SK-N-SH (cell line): Measurements from ENCODE around the gene VAMP8.

Experiments
- CHD2 ChIP-seq: fragments of 150-350 bp; IDR thresholded peaks from 2 replicates; pipeline ENCODE4 v1.6.1; 2018; ENCODE audit warnings: low read length; ENCODE audit not compliant: partially characterized antibody
- CTCF ChIP-seq: fragments of 200-600 bp; sonication (generic); IDR thresholded peaks from 2 replicates; pipeline ENCODE4 v1.6.1; 2017; ENCODE audit warnings: antibody characterized with exemption, mild to moderate bottlenecking, moderate library complexity
- EP300 ChIP-seq, 2 experiments: IDR thresholded peaks; 2 replicates each; pipeline versions ENCODE4 v1.4.0 to v1.6.1; 2012; ENCODE audit warnings: borderline replicate concordance in 1 of 2, low read depth in 1 of 2, low read length in 1 of 2
- EZH2phosphoT487 ChIP-seq: fragments of 200-600 bp; sonication (generic); IDR thresholded peaks from 2 replicates; pipeline ENCODE4 v1.6.1; 2017; ENCODE audit warnings: low read depth, mixed run types, mild to moderate bottlenecking, antibody characterized with exemption, moderate library complexity, borderline replicate concordance
- FOSL2 ChIP-seq: IDR thresholded peaks from 2 replicates; pipeline ENCODE4 v1.4.0; 2012; ENCODE audit warnings: low read depth, mild to moderate bottlenecking, moderate library complexity, borderline replicate concordance
- MAX ChIP-seq: IDR thresholded peaks from 2 replicates; pipeline ENCODE4 v1.4.0; 2012; ENCODE audit warnings: low read depth
- NFIC ChIP-seq: IDR thresholded peaks from 2 replicates; pipeline ENCODE4 v1.4.0; 2012; ENCODE audit warnings: borderline replicate concordance
- NRF1 ChIP-seq: IDR thresholded peaks from 2 replicates; pipeline ENCODE4 v1.6.1; 2012; ENCODE audit warnings: low read depth, mild to moderate bottlenecking, low read length
- REST ChIP-seq: IDR thresholded peaks from 2 replicates; pipeline ENCODE4 v1.6.1; 2012; ENCODE audit warnings: mild to moderate bottlenecking, low read depth, low read length, moderate library complexity
- SIN3A ChIP-seq: IDR thresholded peaks from 2 replicates; pipeline ENCODE4 v1.6.1; 2012; ENCODE audit warnings: low read depth, mild to moderate bottlenecking, low read length, moderate library complexity, borderline replicate concordance
- SMC3 ChIP-seq: IDR thresholded peaks from 2 replicates; pipeline ENCODE4 v1.6.1; 2012; ENCODE audit warnings: low read depth, low read length, improper control_type of control experiment
- TCF12 ChIP-seq: IDR thresholded peaks from 2 replicates; pipeline ENCODE4 v1.4.0; 2012
- TEAD4 ChIP-seq: IDR thresholded peaks from 2 replicates; pipeline ENCODE4 v1.4.0; 2012; ENCODE audit warnings: mild to moderate bottlenecking, borderline replicate concordance; ENCODE audit not compliant: insufficient read depth
- USF2 ChIP-seq: fragments of 150-350 bp; IDR thresholded peaks from 2 replicates; pipeline ENCODE4 v1.6.1; 2017; ENCODE audit warnings: antibody characterized with exemption, low read length, low read depth, borderline replicate concordance

GRCh38 chr2:85613717-85614515 is 36.5 kb downstream of the VAMP8 start:
- TF ChIP-seq FOSL2 (no peak), USF2 (no peak), SMC3 (no peak), CTCF (no peak), NRF1 (no peak), CHD2 (no peak), REST (no peak), EZH2phosphoT487 (no peak), TEAD4 (no peak), MAX (no peak), TCF12 (no peak), SIN3A (no peak), EP300 (IDR thresholded peaks at IDR 0.05; ENCODE audit: borderline replicate concordance in 1 of 2, low read depth in 1 of 2, low read length in 1 of 2) (no peak), NFIC (no peak)
